MM.1S (cell line): ENCODE results near the gene RNF112.

ENCODE experiments used
- DNase-seq: peaks from one replicate; pipeline ENCODE4 v3.0.0-alpha.2; 2015
- H2AFZ ChIP-seq: fragments of 300-600 bp; sonication (generic); 2 replicates; pipeline ENCODE4 v1.6.0; 2016; ENCODE audit warnings: antibody characterized with exemption, low read length
- H3F3A ChIP-seq: fragments of 300-600 bp; sonication (generic); 2 replicates; pipeline ENCODE4 v1.6.1; 2016; ENCODE audit warnings: mild to moderate bottlenecking, antibody characterized with exemption, low read length, moderate library complexity, mixed read lengths; ENCODE audit not compliant: insufficient read depth
- H3K27ac ChIP-seq: fragments of 300-600 bp; sonication (generic); 2 replicates; pipeline ENCODE4 v1.5.1; 2016; ENCODE audit warnings: mild to moderate bottlenecking, low read length
- H3K27me3 ChIP-seq: fragments of 300-600 bp; sonication (generic); replicated peaks from 2 replicates; pipeline ENCODE4 v1.6.0; 2016; ENCODE audit warnings: low read length; ENCODE audit not compliant: insufficient read depth
- H3K36me3 ChIP-seq: fragments of 300-600 bp; sonication (generic); replicated peaks from 2 replicates; pipeline ENCODE4 v1.6.1; 2016; ENCODE audit warnings: mild to moderate bottlenecking, low read length, mixed read lengths; ENCODE audit not compliant: insufficient read depth
- H3K4me1 ChIP-seq: fragments of 300-600 bp; sonication (generic); 2 replicates; pipeline ENCODE4 v1.6.1; 2016; ENCODE audit warnings: low read length, mixed read lengths
- H3K4me2 ChIP-seq: fragments of 300-600 bp; sonication (generic); 2 replicates; pipeline ENCODE4 v1.6.0; 2016; ENCODE audit warnings: low read depth, low read length
- H3K4me3 ChIP-seq: fragments of 300-600 bp; sonication (generic); 2 replicates; pipeline ENCODE4 v1.5.1; 2016; ENCODE audit warnings: low read length, mixed read lengths
- H3K79me2 ChIP-seq: fragments of 300-600 bp; sonication (generic); 2 replicates; pipeline ENCODE4 v1.6.1; 2016; ENCODE audit warnings: mixed run types, low read length, mixed read lengths
- H3K9ac ChIP-seq: fragments of 300-600 bp; sonication (generic); 2 replicates; pipeline ENCODE4 v1.6.1; 2016; ENCODE audit warnings: low read length, mixed read lengths
- H3K9me2 ChIP-seq: fragments of 300-600 bp; sonication (generic); replicated peaks from 2 replicates; pipeline ENCODE4 v1.6.1; 2016; ENCODE audit warnings: mild to moderate bottlenecking, low read length, mixed read lengths; ENCODE audit not compliant: insufficient read depth
- H3K9me3 ChIP-seq: fragments of 300-600 bp; sonication (generic); replicated peaks from 2 replicates; pipeline ENCODE4 v1.6.1; 2016; ENCODE audit warnings: mild to moderate bottlenecking, low read length, mixed read lengths; ENCODE audit not compliant: insufficient read depth
- H4K20me1 ChIP-seq: fragments of 300-600 bp; sonication (generic); 2 replicates; pipeline ENCODE4 v1.6.1; 2016; ENCODE audit warnings: mild to moderate bottlenecking, low read length, moderate library complexity, mixed read lengths; ENCODE audit not compliant: insufficient read depth
- EZH2 ChIP-seq: fragments of 300-600 bp; sonication (generic); optimal IDR thresholded peaks from 2 replicates; pipeline ENCODE3; 2017; ENCODE audit warnings: low read depth, mild to moderate bottlenecking, antibody characterized with exemption, low read length, mixed read lengths
- EZH2phosphoT487 ChIP-seq: fragments of 300-600 bp; sonication (generic); IDR thresholded peaks from 2 replicates; pipeline ENCODE4 v1.6.1; 2018; ENCODE audit warnings: antibody characterized with exemption, low read length
- TF ChIP-seq, protein P1 (sequence below): fragments of 300-600 bp; sonication (generic); IDR thresholded peaks from 2 replicates; pipeline ENCODE4 v1.5.1; 2016; ENCODE audit warnings: antibody characterized with exemption, low read length, mixed read lengths

The RNF112 gene

GRCh38 chr17:19424934-19425868 lies 14.2 kb downstream of the RNF112 start:
- no peak overlapping the region for H3K27ac ChIP-seq
- H3K4me1 ChIP-seq, result no peaks in the 10 kb centered on the region
- no peak overlapping the region for H3K9ac ChIP-seq
- no peaks in the 10 kb centered on the region for H4K20me1 ChIP-seq
- H3K79me2 ChIP-seq, result no peaks in the 10 kb centered on the region
- H3K4me3 ChIP-seq, result no peak overlapping the region
- TF ChIP-seq, protein P1, sequence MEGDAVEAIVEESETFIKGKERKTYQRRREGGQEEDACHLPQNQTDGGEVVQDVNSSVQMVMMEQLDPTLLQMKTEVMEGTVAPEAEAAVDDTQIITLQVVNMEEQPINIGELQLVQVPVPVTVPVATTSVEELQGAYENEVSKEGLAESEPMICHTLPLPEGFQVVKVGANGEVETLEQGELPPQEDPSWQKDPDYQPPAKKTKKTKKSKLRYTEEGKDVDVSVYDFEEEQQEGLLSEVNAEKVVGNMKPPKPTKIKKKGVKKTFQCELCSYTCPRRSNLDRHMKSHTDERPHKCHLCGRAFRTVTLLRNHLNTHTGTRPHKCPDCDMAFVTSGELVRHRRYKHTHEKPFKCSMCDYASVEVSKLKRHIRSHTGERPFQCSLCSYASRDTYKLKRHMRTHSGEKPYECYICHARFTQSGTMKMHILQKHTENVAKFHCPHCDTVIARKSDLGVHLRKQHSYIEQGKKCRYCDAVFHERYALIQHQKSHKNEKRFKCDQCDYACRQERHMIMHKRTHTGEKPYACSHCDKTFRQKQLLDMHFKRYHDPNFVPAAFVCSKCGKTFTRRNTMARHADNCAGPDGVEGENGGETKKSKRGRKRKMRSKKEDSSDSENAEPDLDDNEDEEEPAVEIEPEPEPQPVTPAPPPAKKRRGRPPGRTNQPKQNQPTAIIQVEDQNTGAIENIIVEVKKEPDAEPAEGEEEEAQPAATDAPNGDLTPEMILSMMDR, result no peak
- TF ChIP-seq EZH2phosphoT487 (no peak), EZH2 (no peak)
- H2AFZ ChIP-seq, result no peak overlapping the region
- H3K36me3 ChIP-seq, result no peaks in the 10 kb centered on the region
- H3K27me3 ChIP-seq, result no peaks in the 10 kb centered on the region
- DNase-seq, result no peak
- no peaks in the 10 kb centered on the region for H3K9me2 ChIP-seq
- H3K4me2 ChIP-seq, result no peak overlapping the region
- no peaks in the 10 kb centered on the region for H3K9me3 ChIP-seq
- no peaks in the 10 kb centered on the region for H3F3A ChIP-seq

GRCh38 chr17:19426631-19427030 lies 15.6 kb downstream of the RNF112 start:
- no peaks in the 10 kb centered on the region for H3K36me3 ChIP-seq
- no peaks in the 10 kb centered on the region for H3K9me2 ChIP-seq
- no peak overlapping the region for H3K27ac ChIP-seq
- no peak overlapping the region for H2AFZ ChIP-seq
- no peak for DNase-seq
- H3K4me3 ChIP-seq, result no peak overlapping the region
- H3K9me3 ChIP-seq, result no peaks in the 10 kb centered on the region
- no peaks in the 10 kb centered on the region for H3K79me2 ChIP-seq
- no peak overlapping the region for H3K4me2 ChIP-seq
- H4K20me1 ChIP-seq, result no peaks in the 10 kb centered on the region
- no peaks in the 10 kb centered on the region for H3K27me3 ChIP-seq
- H3K4me1 ChIP-seq, result no peaks in the 10 kb centered on the region
- H3F3A ChIP-seq, result no peaks in the 10 kb centered on the region
- H3K9ac ChIP-seq, result no peak overlapping the region
- TF ChIP-seq, protein P1, result no peak
- no peak for TF ChIP-seq EZH2
- no peak for TF ChIP-seq EZH2phosphoT487

- no peak overlapping the region for H3K9ac ChIP-seq
- no peaks in the 10 kb centered on the region for H3K27me3 ChIP-seq
- H3K9me3 ChIP-seq, result no peaks in the 10 kb centered on the region
- no peak overlapping the region for H3K4me2 ChIP-seq
- H3K27ac ChIP-seq, result no peak overlapping the region
- no peaks in the 10 kb centered on the region for H4K20me1 ChIP-seq
- no peak for TF ChIP-seq EZH2
- TF ChIP-seq, protein P1, result no peak
- TF ChIP-seq EZH2phosphoT487, result no peak
- H3F3A ChIP-seq, result no peaks in the 10 kb centered on the region
- no peaks in the 10 kb centered on the region for H3K9me2 ChIP-seq
- H3K36me3 ChIP-seq, result no peaks in the 10 kb centered on the region
- no peak overlapping the region for H2AFZ ChIP-seq
- no peak for DNase-seq
- 0 out of 2 replicates have a peak, but pooled peaks cover 4% of the 10 kb centered on the region for H3K4me1 ChIP-seq
- no peaks in the 10 kb centered on the region for H3K79me2 ChIP-seq
- no peak overlapping the region for H3K4me3 ChIP-seq
Measured at GRCh38 chr17:19431691-19432090, 20.7 kb downstream of the RNF112 start.
